ENCODE measurements around the gene OSBPL2. TPM values are rescaled to one million over a fixed set of nuclear protein-coding genes. Genes with fewer than 3 reads are reported as not detected.

Gene OSBPL2
- total RNA-seq, 1 donor from 2014 or later, result 28.4 TPM

DNA sequence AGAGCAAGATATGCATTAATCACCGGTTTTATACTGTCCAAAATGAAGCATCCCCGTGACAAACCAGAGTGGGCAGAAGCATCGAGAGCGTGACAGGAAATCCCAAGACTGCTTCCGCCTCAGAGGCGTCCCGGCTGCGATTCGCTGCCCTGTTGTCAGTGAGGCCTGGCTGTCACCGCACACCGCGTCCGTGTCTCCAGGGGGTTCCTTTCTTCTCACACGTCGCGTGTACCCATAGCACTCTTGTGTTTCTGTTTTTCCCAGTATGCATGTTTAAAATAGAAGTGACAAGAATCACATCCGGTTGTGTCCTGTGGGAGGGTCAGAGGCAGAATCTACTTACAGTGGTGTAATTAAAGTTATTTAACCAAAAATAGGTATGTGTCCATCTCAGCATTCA lies 56.2 kb downstream of the OSBPL2 start:
- peaks cover 4% of the 10 kb centered on the region for H4K20me1 ChIP-seq (ENCODE audit: low read depth)
- Mint-ChIP-seq H3K27ac (no peak overlapping the region), H3K36me3 (peaks cover 20% of the 10 kb centered on the region), H3K9me3 (no peaks in the 10 kb centered on the region), H3K27me3 (ENCODE audit: insufficient read depth, low read depth) (no peaks in the 10 kb centered on the region), H3K4me1 (peaks cover 11% of the 10 kb centered on the region), H3K4me3 (no peak overlapping the region)
- H3K27me3 ChIP-seq, result no peaks in the 10 kb centered on the region
- H3K27ac ChIP-seq, result no peak overlapping the region
- TF ChIP-seq EZH2 (IDR thresholded peaks at IDR 0.05), result no peak
- TF ChIP-seq, protein P1, sequence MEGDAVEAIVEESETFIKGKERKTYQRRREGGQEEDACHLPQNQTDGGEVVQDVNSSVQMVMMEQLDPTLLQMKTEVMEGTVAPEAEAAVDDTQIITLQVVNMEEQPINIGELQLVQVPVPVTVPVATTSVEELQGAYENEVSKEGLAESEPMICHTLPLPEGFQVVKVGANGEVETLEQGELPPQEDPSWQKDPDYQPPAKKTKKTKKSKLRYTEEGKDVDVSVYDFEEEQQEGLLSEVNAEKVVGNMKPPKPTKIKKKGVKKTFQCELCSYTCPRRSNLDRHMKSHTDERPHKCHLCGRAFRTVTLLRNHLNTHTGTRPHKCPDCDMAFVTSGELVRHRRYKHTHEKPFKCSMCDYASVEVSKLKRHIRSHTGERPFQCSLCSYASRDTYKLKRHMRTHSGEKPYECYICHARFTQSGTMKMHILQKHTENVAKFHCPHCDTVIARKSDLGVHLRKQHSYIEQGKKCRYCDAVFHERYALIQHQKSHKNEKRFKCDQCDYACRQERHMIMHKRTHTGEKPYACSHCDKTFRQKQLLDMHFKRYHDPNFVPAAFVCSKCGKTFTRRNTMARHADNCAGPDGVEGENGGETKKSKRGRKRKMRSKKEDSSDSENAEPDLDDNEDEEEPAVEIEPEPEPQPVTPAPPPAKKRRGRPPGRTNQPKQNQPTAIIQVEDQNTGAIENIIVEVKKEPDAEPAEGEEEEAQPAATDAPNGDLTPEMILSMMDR (IDR thresholded peaks at IDR 0.05), result no peak
- TF ChIP-seq EZH2phosphoT487 (IDR thresholded peaks at IDR 0.05), result no peak
- H3K4me2 ChIP-seq, result no peak overlapping the region
- no peaks in the 10 kb centered on the region for H3F3A ChIP-seq (ENCODE audit: low read depth)
- DNase-seq (ENCODE audit: low spot score), result no peak
- H2AFZ ChIP-seq (replicated peaks), result no peak overlapping the region
- no peak overlapping the region for H3K4me3 ChIP-seq
- H3K9ac ChIP-seq, result no peak overlapping the region
- H3K79me2 ChIP-seq (ENCODE audit: low read depth), result no peaks in the 10 kb centered on the region
- no peaks in the 10 kb centered on the region for H3K36me3 ChIP-seq
- H3K9me3 ChIP-seq (ENCODE audit: low read depth), result no peaks in the 10 kb centered on the region
- no peaks in the 10 kb centered on the region for H3K4me1 ChIP-seq

DNA sequence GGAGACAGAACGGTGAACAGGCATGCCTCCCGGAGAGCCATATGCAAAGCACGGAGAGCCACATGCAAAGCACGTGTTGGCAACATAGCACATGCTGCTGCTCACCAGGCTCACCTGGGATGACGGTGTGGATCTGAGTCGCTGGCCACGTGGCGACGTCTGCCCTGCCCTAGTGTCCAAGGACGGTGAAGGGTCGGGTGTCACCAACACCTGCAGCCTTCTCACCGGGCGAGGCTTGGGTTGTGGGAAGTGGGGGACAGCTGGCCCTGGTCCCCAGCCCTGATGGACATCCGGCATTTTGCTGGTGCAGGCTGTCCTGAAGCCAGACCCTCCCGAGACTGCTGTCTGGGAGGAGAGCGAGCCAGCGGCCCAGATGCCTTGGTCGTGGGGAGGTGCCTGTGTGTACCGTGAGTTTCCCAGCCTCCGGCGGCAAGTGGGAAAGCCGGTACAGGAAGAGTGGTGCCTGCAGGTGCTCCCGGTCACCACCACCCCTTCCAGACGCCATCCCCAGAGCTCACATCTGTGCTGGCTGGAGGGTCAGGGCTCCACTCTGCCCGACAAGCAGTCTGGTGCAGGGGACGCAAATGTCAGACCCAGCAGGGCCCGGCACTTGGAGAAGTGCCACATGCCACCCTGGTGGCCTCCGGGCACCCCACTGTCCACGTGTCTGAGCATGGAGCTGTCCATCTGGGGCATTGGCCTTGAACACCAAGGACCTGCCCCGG lies 58.6 kb downstream of the OSBPL2 start:
- H3K36me3 Mint-ChIP-seq, result peaks cover 18% of the 10 kb centered on the region
- peaks cover 11% of the 10 kb centered on the region for H3K4me1 Mint-ChIP-seq
- H3K27me3 Mint-ChIP-seq (ENCODE audit: insufficient read depth, low read depth), result peaks cover 2% of the 10 kb centered on the region
- no peak for DNase-seq (ENCODE audit: low spot score)
- H3K4me1 ChIP-seq, result no peaks in the 10 kb centered on the region
- peaks cover 11% of the 10 kb centered on the region for H3F3A ChIP-seq (ENCODE audit: low read depth)
- no peaks in the 10 kb centered on the region for H3K36me3 ChIP-seq
- H3K9ac ChIP-seq, result no peak overlapping the region
- no peak overlapping the region for H3K27ac Mint-ChIP-seq
- H3K4me2 ChIP-seq, result no peak overlapping the region
- no peak for TF ChIP-seq EZH2 (IDR thresholded peaks at IDR 0.05)
- H3K9me3 ChIP-seq (ENCODE audit: low read depth), result no peaks in the 10 kb centered on the region
- peaks cover 4% of the 10 kb centered on the region for H4K20me1 ChIP-seq (ENCODE audit: low read depth)
- H3K27ac ChIP-seq, result no peak overlapping the region
- no peaks in the 10 kb centered on the region for H3K27me3 ChIP-seq
- no peak overlapping the region for H3K4me3 Mint-ChIP-seq
- H3K9me3 Mint-ChIP-seq, result no peaks in the 10 kb centered on the region
- no peak overlapping the region for H3K4me3 ChIP-seq
- H2AFZ ChIP-seq (replicated peaks), result no peak overlapping the region
- no peaks in the 10 kb centered on the region for H3K79me2 ChIP-seq (ENCODE audit: low read depth)

DNA sequence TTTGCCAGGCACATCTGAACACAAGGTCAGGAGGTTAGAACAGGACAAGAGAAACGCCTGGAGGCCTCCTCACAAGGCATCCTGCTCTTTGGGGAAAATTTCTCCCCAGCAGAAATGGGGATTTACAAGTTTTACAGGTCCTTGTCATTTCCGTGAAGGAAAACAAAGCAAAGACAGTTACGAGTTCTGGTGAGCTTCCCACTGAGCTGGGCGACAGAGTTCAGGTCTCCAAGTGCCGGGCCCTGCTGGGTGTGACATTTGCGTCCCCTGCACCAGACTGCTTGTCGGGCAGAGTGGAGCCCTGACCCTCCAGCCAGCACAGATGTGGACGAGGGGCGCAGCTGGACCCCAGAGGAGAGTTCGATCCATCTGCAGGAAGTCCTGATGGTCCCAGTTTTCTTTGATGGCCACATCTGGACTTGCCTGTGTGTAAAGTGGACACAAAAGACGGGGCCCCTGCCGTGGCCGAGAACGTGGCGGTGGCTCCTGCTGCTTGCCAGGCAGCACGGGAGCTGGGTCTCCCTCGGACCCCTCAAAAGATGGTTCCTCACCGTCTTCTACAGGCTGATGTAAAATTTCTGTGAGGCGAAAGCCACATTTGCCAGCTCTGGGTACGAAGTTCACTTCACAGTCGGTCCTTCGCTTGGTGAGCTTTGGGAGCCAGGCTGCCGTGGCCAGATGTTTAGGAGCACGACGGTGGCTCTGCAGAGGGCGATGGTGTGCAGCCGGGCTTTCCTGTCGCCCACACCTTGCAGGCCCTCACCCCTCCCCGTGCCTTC lies 59.3 kb downstream of the OSBPL2 start:
- Histone ChIP-seq H3K27ac (no peak overlapping the region), H3K27me3 (no peaks in the 10 kb centered on the region), H3F3A (ENCODE audit: low read depth) (peaks cover 17% of the 10 kb centered on the region), H3K9ac (no peak overlapping the region), H3K4me2 (no peak overlapping the region), H3K4me1 (no peaks in the 10 kb centered on the region), H3K79me2 (ENCODE audit: low read depth) (no peaks in the 10 kb centered on the region), H2AFZ (replicated peaks) (no peak overlapping the region), H3K9me3 (ENCODE audit: low read depth) (no peaks in the 10 kb centered on the region), H4K20me1 (ENCODE audit: low read depth) (peaks cover 4% of the 10 kb centered on the region), H3K36me3 (no peaks in the 10 kb centered on the region), H3K4me3 (no peak overlapping the region)
- H3K27ac Mint-ChIP-seq, result no peak overlapping the region
- no peaks in the 10 kb centered on the region for H3K9me3 Mint-ChIP-seq
- H3K27me3 Mint-ChIP-seq (ENCODE audit: insufficient read depth, low read depth), result peaks cover 2% of the 10 kb centered on the region
- peaks cover 11% of the 10 kb centered on the region for H3K4me1 Mint-ChIP-seq
- no peak for DNase-seq (ENCODE audit: low spot score)
- TF ChIP-seq, protein P1 (IDR thresholded peaks at IDR 0.05), result no peak
- TF ChIP-seq EZH2 (IDR thresholded peaks at IDR 0.05), result no peak
- no peak for TF ChIP-seq EZH2phosphoT487 (IDR thresholded peaks at IDR 0.05)
- no peak overlapping the region for H3K4me3 Mint-ChIP-seq
- H3K36me3 Mint-ChIP-seq, result peaks cover 14% of the 10 kb centered on the region

Measured in neural progenitor cell (in vitro differentiated cells).